GM13976 (cell line): Measurements from ENCODE around the gene SMTNL1.

Experiments
- DNase-seq: peaks from one replicate; pipeline ENCODE4 v3.0.0; 2012; ENCODE audit warnings: low spot score
- CTCF ChIP-seq: IDR thresholded peaks from 2 replicates; pipeline ENCODE4 v1.5.1; 2012; ENCODE audit warnings: borderline replicate concordance, mild to moderate bottlenecking; ENCODE audit not compliant: insufficient read depth; ENCODE audit errors: extremely low read depth, missing control alignments, control extremely low read depth
- in situ Hi-C: fragments of 300-500 bp; cut with MboI; formaldehyde crosslinking; loops from one replicate; pipeline ENCODE4 v1.12.0; 2022; ENCODE audit warnings: low sequenced_read_pairs, mixed read lengths, inconsistent platforms; ENCODE audit not compliant: unreplicated experiment

SMTNL1 gene

GRCh38 chr11:57515332-57516060, 21.9 kb upstream of the SMTNL1 start, which contains the start of gene SLC43A1:
Gene SLC43A1 (minus strand): TSS chr11:57515702. CDS start chr11:57514111, 1,591 bp downstream.
- TF ChIP-seq CTCF = no peak
- in situ Hi-C loops = no loop called here
- peak; percentile 75 for DNase-seq

GRCh38 chr11:57516061-57516443, 21.3 kb upstream of the SMTNL1 start:
- no peak for DNase-seq
- no peak for TF ChIP-seq CTCF
- in situ Hi-C loops = no loop called here

- DNase-seq = no peak
- no peak for TF ChIP-seq CTCF
- in situ Hi-C loops = loop anchor here (10.0 kb wide), 1 partner anchor 176 kb away; no protein-coding TSS in a partner anchor
Measured at GRCh38 chr11:57521116-57521515, 16.3 kb upstream of the SMTNL1 start.

GRCh38 chr11:57523419-57523818, 14.0 kb upstream of the SMTNL1 start:
- no peak for DNase-seq
- no peak for TF ChIP-seq CTCF
- in situ Hi-C loops = loop anchor here (10.0 kb wide), 1 partner anchor 179 kb away; no protein-coding TSS in a partner anchor

- no peak for DNase-seq
- TF ChIP-seq CTCF = peak; percentile 81
- in situ Hi-C loops = loop anchor here (10.0 kb wide), 1 partner anchor 182 kb away; no protein-coding TSS in a partner anchor
Measured at GRCh38 chr11:57527056-57527631, 10.3 kb upstream of the SMTNL1 start.

- no peak for DNase-seq
- in situ Hi-C loops = loop anchor here (10.0 kb wide), 1 partner anchor 184 kb away; no protein-coding TSS in a partner anchor
- TF ChIP-seq CTCF = no peak
Measured at GRCh38 chr11:57529012-57529411, 8.4 kb upstream of the SMTNL1 start.

GRCh38 chr11:57530215-57530595, 7.2 kb upstream of the SMTNL1 start:
- in situ Hi-C loops = no loop called here
- no peak for DNase-seq
- no peak for TF ChIP-seq CTCF
